GM10266 (cell line): ENCODE results near the gene INPP4A.

Experiments used
- DNase-seq: peaks from one replicate; pipeline ENCODE4 v3.0.0; 2012; ENCODE audit errors: extremely low spot score
- TF ChIP-seq, protein P1 (sequence below): IDR thresholded peaks from 2 replicates; pipeline ENCODE4 v1.5.1; 2012; ENCODE audit warnings: mild to moderate bottlenecking, low read depth; ENCODE audit not compliant: control insufficient read depth, insufficient read depth; ENCODE audit errors: missing control alignments

INPP4A gene

GRCh38 chr2:98467082-98467536, 22.5 kb downstream of the INPP4A start:
- no peak for DNase-seq
- TF ChIP-seq, protein P1, sequence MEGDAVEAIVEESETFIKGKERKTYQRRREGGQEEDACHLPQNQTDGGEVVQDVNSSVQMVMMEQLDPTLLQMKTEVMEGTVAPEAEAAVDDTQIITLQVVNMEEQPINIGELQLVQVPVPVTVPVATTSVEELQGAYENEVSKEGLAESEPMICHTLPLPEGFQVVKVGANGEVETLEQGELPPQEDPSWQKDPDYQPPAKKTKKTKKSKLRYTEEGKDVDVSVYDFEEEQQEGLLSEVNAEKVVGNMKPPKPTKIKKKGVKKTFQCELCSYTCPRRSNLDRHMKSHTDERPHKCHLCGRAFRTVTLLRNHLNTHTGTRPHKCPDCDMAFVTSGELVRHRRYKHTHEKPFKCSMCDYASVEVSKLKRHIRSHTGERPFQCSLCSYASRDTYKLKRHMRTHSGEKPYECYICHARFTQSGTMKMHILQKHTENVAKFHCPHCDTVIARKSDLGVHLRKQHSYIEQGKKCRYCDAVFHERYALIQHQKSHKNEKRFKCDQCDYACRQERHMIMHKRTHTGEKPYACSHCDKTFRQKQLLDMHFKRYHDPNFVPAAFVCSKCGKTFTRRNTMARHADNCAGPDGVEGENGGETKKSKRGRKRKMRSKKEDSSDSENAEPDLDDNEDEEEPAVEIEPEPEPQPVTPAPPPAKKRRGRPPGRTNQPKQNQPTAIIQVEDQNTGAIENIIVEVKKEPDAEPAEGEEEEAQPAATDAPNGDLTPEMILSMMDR: no peak

DNA sequence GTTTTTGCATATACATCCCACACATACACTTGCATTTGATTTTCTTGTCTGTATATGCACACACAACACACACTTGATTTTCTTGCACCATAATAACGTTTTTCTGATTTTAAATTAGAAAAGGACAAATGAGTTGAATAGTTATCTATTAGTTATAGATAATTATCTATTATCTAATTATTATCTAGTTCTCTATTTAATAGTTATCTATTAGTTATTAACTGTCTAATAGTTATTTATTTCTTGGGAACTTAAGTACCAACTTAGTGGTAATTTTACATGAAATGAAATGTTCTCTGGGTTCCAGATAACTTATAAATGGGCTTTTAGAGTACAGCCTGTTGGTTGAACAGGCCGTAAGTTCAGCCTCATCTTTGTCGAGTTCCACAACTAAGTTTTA, 23.0 kb downstream of the INPP4A start:
- DNase-seq: no peak
- TF ChIP-seq, protein P1: no peak

DNA sequence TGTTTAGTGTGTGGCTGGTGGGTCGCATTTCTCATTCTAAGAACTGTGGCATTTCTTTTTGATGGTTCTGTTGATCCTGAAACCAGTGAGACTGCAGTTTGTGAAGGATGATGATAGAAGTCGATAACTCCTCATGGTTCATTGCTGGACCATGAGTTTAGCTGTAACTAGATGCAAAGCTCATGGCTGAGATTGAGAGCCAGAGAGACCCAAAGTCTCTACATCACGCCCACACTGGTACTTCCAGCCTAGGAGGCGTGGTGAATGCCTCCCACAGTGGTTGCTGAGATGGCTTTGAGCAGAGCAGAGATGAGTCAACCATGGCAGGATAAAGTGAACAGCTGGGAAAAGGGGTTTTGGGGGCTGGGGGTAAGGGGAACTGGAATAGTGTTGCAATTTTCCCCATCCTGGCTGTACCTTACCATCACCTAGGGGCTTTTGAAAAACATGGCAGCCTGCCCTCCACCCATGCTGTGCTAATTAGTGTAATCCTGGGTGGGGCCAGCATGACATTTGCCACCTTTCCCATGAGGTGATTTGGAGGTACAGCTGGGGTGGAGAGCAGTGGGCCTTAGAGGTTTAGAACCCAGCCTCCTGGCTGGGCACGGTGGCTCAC, 24.1 kb downstream of the INPP4A start:
- TF ChIP-seq, protein P1: no peak
- no peak for DNase-seq

- DNase-seq: no peak
- TF ChIP-seq, protein P1: no peak
Measured at GRCh38 chr2:98469862-98470544, 25.3 kb downstream of the INPP4A start.

DNA sequence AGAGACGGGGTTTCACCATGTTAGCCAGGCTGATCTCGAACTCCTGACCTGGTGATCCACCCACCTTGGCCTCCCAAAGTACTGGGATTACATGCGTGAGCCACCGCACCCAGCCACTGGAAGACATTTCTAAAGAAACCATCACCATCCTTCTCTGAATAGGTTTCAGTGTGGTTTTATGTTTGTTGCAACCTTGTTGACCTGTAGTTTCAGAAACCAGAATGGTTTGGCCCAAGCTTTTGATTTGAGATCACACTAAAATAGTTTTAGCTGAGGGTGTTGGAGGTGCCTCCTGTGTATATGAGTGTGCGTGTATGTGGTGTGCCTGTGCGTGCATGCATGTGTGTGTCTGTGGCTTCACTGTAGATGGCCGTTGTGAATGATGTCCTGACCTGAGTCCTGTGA, 26.2 kb downstream of the INPP4A start:
- no peak for DNase-seq
- TF ChIP-seq, protein P1: no peak

DNA sequence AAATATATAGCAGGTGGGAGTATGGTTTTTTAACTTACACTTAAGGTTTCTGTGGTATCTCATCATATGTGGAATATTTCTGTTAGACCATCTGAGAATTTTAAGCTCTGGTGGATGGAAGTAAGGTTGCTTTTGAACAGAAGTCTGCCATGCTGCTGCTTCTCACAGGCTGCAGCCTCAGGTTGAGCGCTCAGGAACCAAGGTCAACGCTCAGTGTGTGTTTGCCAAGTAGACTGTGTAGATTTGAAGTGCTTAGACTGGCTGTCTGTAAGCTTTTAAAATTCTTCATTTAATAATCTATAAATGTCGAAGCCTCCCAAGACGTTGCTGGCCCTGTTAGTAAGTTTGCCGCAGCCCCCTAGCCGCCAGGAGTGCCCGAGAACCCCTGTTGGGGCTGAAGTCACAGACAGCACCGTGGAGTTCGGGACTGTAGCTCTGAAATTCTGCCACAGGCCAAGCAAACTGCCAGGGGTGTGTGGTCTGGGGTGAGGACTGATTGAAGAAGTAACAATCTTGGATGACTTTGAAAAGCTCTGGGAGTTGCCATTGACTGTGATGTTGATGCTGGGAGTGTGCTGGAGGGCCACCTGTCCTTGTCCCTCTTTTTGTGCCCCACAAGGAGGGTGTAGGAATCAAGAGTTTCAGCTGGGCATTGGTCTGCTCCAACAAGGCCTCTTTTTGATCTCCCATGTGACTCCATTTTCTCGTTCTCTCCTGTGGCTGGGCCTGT, 26.9 kb downstream of the INPP4A start:
- DNase-seq: no peak
- TF ChIP-seq, protein P1: no peak
